Activated CD8-positive, alpha-beta memory T cell treated with anti-CD3 and anti-CD28 coated beads, Interleukin-2, amount 50 U/mL, for 4 hours (primary cell): Measurements from ENCODE around the gene SZRD1.
"Not testable (repeated sequence)": the region's sequence is repeated elsewhere in the genome, so short reads cannot be mapped to it uniquely, and the experiment has no call there.

Experiments used
- DNase-seq: peaks from one replicate; pipeline ENCODE4 v3.0.0-alpha.2; 2020

Gene SZRD1

DNA sequence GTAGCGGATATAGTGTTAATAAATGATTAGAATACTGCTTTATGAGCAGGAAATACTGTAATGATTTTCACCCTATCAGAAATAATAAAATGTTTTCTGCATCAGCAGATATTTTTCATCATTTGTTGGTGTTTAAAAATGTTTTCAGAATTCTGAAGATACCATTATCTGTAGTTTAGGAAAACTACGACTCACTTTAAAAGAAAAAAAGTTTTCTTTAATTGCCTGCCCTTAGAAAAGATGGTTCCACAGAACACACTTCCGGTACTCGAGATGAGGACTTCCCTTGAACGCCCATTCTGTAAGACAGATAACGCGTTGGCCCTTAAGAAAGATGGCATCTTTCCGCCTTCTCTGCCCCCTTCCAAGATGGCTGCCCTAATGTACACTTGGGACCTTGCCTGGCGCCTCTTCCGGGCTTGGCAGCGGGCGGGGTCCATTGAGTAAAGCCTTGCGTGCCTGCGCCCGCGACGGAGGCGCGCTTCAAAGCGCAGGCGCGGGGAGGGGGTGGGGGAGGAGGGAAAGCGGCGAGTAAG lies at the start of gene SZRD1:
SZRD1 (plus strand) TSS at position 521 of the 536 bp plus-strand sequence. CDS start 16 bp downstream, outside the sequence.
- peak; percentile 93 for DNase-seq

DNA sequence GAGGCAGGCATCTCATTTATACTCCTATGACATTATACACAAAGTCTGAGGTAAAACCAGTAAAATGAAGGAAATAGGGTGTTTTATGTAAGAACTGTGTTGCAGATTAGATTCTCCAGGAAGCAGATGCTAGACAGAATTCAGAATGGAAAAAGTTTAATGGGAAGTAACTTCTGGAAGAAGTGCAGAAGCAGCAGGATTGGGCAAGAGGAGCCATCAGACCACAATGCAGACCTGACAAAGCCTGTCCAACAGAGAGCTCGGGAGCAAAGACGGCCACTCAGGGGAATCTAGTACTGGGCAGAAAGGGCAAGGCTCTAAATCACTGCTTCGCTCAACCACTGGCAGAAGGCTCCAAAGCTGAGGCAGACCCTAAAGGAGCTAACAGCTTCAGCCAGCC lies 48.5 kb upstream of the SZRD1 start:
- no peak for DNase-seq

GRCh38 chr1:16321176-16321867 lies 45.7 kb upstream of the SZRD1 start:
- DNase-seq = no peak

DNA sequence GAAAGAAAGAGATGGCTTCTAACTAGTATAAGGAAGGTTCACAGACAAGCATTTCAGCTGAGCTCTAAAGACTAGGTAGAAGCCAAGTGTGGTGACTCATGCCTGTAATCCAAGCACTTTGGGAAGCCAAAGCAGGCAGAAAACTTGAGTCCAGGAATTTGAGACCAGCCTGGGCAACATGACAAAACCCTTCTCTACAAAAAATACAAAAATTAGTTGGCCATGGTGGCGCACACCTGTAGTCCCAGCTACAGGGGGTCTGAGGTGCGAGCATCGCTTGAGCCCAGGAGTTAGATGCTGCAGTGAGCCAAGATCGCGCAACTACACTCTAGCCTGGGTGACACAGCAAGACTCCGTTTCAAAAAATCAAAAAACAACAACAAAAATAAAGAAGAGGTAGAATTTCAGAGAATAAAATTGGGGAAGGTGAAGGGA lies 42.6 kb upstream of the SZRD1 start:
- no peak for DNase-seq

DNA sequence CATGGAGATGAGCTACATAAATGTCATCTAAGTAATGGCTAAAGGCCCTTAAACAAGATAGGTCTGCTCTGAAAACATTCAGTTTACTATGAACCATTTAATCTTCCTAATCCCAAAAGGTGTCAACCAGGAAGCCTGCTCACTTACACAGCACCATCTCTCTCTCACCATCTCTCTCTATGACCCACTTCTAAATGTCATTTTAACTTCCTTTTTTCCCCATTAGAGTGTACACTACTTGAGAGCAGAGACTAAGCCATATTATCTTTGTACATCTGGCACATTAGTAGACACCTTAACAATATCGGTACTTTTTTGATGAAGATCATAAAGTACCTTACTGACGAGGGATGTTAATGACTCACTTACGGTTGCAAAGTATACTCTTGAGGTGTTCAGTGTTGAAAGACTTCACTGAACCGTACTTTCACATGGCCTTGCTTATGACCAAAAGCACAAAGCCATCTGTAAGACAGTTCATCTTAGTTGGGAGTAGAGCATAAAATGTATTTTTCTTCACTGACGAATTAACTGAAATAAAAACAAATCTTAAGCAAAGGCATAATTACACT lies 40.1 kb upstream of the SZRD1 start:
- DNase-seq = no peak

DNA sequence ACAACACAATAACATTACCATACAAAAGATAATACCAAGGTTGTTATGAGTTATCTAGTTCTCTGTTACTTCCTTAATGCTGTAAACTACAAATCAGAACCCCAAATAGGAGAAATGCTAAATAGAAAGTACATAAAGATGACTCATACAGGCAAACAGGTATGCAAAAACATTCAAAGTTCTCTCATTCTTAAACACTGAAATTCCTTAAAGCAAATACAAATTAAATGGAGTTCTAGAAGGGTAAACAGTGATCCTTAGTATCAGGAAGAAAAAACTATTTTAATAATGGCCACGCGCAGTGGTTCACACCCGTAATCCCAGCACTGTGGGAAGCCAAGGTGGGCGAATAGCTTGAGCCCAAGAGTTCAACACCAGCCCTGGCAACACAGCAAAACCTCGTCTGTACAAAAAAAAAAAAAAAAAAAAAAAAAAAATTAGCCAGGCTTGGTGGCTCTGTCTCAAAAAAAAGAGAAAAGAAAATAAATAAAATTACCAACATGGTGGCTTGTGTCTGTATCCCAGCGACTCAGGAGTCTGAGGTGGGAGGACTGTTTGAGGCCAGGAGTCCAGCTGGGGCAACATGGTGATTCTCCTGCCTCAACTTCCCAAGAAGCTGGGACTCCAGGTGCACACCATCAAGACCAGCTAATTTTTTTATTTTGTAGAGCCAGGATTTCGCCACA lies 32.2 kb upstream of the SZRD1 start:
- no peak for DNase-seq

GRCh38 chr1:16338961-16339360 lies 28.1 kb upstream of the SZRD1 start:
- DNase-seq = no peak

DNA sequence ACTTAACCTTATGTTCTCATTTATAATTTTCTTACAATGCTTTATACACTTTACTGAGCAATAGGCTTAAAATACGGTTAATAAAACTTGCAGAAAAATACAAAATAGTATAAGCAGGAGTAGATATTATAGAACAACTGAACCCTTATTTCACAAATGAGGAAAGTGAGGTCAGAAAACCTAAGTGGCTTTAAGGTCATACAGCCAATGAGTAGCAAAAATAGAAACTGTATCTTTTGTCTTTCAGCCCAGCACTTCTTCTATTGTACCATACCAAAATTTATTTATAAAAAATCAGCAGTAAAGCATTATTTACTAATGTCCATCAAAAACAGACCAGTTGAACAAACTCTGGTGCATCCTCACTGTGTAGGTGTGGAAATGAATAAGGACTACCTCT lies 26.4 kb upstream of the SZRD1 start:
- DNase-seq = no peak

GRCh38 chr1:16342331-16343062 lies 24.5 kb upstream of the SZRD1 start:
- no peak for DNase-seq

GRCh38 chr1:16343276-16343675 lies 23.8 kb upstream of the SZRD1 start:
- DNase-seq = not testable (repeated sequence)

- no peak for DNase-seq
Measured at GRCh38 chr1:16348414-16349182, 18.4 kb upstream of the SZRD1 start.

DNA sequence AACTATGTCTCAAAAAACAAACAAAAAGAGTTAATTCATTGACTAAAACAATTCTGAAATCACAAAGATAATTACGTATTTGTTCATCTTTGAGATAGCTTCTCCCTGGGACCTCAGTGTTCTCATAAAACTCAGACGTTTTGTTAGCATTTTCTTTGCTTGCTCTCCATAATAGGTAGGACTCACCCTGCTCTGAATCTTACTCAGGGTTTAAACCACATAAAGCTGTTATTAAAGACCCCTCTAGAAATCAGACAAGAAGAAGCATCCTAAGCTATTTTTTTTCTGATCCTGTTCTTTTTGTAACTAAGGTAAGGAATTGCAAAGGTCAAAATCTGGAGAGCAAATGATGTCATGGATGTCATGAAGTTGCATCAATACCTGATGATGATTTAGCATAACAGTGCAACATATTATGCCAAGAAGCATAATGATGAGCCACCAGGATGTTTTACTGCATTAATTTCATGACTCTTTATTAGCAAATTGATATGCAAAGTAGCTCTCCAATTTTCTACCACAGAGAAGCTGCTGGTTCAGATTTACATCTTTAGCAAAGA lies 17.1 kb upstream of the SZRD1 start:
- DNase-seq = no peak

GRCh38 chr1:16351456-16351993 lies 15.5 kb upstream of the SZRD1 start:
- DNase-seq = no peak

DNA sequence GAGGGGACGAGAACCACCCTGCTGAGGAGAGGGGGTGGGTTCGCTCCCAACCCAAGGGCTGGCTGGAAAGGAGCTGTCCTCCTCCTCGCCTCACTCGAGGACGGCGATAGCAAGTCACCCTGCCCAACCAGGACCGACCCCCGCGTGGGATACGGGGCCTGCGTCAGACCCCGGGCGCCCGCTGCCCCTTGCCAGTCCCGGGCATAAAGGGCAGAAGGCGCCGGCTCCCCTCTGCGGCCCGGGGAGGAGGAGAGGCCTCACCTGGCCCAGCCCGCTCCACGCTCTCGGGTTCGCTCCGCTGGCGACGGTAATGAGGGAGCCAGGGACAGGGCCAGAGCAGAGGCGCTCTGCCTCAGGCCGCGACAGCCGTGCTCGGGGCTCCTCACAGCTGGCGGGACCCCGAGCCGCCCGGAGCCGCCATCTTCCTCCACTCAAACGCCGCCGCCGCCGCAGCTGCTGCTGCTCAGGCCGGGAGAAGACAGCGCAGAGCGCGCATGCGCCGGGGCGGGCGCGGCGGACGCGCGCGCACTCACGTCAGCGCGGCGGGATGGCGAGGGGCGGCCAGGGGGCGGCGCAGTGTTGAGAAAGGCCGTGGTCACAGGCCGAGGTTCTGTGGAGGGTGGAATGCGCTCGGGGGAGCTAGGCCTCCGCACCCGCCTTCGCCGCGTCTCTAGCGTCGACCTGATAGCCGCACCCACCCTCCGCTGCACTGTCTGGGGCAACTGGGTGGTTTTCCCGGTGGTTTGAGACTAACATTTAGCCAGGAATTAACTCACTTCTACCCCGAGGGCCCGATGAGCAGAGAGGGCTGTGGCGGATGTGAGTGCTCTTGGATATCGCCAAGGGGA lies 14.8 kb upstream of the SZRD1 start, which contains the start of gene FBXO42:
FBXO42 (minus strand) TSS at position 487 of the 848 bp plus-strand sequence. CDS start 37,062 bp downstream, outside the sequence.
- peak; percentile 90 for DNase-seq

- DNase-seq = no peak
Measured at GRCh38 chr1:16352842-16353535, 14.1 kb upstream of the SZRD1 start.

DNA sequence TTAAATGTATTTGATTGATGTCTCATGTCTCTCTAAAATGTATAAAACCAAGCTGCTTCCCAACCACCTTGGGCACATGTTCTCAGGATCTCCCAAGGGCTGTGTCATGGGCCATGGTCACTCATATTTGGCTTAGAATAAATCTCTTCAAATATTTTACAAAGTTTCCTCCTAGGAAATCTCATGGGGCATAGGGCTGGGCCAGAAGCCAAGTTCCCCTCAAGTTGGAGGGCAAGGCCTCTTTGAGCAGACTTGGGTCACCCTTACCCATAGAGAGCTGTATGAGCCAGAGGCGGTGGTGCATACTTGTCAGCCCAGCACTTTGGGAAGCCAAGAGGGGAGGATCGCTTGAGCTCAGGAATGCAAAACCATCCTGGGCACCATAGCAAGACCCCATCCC lies 12.4 kb upstream of the SZRD1 start:
- DNase-seq = no peak

DNA sequence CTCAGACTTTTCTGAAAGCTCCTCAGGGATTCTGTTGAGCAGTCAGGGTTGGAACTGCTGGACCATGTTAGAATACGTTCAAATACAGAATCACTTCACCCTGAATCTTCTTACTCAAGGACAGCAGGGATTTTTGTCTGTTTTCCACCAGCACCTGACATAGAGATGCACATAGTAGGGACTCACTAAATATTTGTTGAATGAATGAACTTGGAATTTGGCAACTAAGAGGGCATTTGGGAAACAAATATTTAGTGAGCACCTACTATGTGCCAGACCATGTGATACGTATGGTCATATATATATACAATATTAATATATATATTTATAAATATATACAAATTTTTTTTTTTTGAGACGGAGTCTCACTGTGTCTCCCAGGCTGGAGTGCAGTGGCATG lies 10.2 kb upstream of the SZRD1 start:
- no peak for DNase-seq

GRCh38 chr1:16365146-16365498 lies 1.9 kb upstream of the SZRD1 start:
- DNase-seq = not testable (repeated sequence)

GRCh38 chr1:16367258-16367967 lies 371 bp downstream of the SZRD1 start:
- peak; percentile 87 for DNase-seq
